ENCODE results near the gene OXT.

Gene OXT

GRCh38 chr20:3045816-3046676, 25.4 kb upstream of the OXT start, which contains the start of gene MRPS26 (continued):
- TF ChIP-seq ZNF449 (tag by site-specific recombination; IDR thresholded peaks at IDR 0.05) (no peak), ZNF501 (tag by site-specific recombination; IDR thresholded peaks at IDR 0.05) (no peak), ZNF48 (tag by site-specific recombination; IDR thresholded peaks at IDR 0.05) (no peak), GLI2 (tag by site-specific recombination; IDR thresholded peaks at IDR 0.05; ENCODE audit: borderline replicate concordance, low read depth) (no peak), ZNF266 (tag by site-specific recombination; IDR thresholded peaks at IDR 0.05; ENCODE audit: low read depth) (no peak), ZNF112 (tag by site-specific recombination; IDR thresholded peaks at IDR 0.05) (no peak), ZNF394 (tag by site-specific recombination; IDR thresholded peaks at IDR 0.05; ENCODE audit: borderline replicate concordance) (peak; percentile 12; the same call in 1 of the 2 replicates), ZNF623 (tag by site-specific recombination; IDR thresholded peaks at IDR 0.05) (no peak), ZNF488 (tag by site-specific recombination; IDR thresholded peaks at IDR 0.05) (no peak), ZNF692 (tag by site-specific recombination; IDR thresholded peaks at IDR 0.05) (peak; percentile 62), ZFHX2 (tag by site-specific recombination; conservative IDR thresholded peaks at IDR 0.05) (peak; percentile 92), ZNF148 (tag by site-specific recombination; IDR thresholded peaks at IDR 0.05; ENCODE audit: borderline replicate concordance) (no peak), ZNF529 (tag by site-specific recombination; IDR thresholded peaks at IDR 0.05; ENCODE audit: insufficient replicate concordance) (no peak), ZNF133 (tag by site-specific recombination; IDR thresholded peaks at IDR 0.05) (0 out of 2 replicates have a peak, but pooled peaks have one; percentile 10), YY1 (tag by site-specific recombination; IDR thresholded peaks at IDR 0.05) (peak; percentile 61)
- TF ChIP-seq, protein P1, sequence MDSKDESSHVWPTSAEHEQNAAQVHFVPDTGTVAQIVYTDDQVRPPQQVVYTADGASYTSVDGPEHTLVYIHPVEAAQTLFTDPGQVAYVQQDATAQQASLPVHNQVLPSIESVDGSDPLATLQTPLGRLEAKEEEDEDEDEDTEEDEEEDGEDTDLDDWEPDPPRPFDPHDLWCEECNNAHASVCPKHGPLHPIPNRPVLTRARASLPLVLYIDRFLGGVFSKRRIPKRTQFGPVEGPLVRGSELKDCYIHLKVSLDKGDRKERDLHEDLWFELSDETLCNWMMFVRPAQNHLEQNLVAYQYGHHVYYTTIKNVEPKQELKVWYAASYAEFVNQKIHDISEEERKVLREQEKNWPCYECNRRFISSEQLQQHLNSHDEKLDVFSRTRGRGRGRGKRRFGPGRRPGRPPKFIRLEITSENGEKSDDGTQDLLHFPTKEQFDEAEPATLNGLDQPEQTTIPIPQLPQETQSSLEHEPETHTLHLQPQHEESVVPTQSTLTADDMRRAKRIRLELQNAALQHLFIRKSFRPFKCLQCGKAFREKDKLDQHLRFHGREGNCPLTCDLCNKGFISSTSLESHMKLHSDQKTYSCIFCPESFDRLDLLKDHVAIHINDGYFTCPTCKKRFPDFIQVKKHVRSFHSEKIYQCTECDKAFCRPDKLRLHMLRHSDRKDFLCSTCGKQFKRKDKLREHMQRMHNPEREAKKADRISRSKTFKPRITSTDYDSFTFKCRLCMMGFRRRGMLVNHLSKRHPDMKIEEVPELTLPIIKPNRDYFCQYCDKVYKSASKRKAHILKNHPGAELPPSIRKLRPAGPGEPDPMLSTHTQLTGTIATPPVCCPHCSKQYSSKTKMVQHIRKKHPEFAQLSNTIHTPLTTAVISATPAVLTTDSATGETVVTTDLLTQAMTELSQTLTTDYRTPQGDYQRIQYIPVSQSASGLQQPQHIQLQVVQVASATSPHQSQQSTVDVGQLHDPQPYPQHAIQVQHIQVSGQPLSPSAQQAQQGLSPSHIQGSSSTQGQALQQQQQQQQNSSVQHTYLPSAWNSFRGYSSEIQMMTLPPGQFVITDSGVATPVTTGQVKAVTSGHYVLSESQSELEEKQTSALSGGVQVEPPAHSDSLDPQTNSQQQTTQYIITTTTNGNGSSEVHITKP (tag by site-specific recombination; IDR thresholded peaks at IDR 0.05): no peak
- TF ChIP-seq, protein P2, sequence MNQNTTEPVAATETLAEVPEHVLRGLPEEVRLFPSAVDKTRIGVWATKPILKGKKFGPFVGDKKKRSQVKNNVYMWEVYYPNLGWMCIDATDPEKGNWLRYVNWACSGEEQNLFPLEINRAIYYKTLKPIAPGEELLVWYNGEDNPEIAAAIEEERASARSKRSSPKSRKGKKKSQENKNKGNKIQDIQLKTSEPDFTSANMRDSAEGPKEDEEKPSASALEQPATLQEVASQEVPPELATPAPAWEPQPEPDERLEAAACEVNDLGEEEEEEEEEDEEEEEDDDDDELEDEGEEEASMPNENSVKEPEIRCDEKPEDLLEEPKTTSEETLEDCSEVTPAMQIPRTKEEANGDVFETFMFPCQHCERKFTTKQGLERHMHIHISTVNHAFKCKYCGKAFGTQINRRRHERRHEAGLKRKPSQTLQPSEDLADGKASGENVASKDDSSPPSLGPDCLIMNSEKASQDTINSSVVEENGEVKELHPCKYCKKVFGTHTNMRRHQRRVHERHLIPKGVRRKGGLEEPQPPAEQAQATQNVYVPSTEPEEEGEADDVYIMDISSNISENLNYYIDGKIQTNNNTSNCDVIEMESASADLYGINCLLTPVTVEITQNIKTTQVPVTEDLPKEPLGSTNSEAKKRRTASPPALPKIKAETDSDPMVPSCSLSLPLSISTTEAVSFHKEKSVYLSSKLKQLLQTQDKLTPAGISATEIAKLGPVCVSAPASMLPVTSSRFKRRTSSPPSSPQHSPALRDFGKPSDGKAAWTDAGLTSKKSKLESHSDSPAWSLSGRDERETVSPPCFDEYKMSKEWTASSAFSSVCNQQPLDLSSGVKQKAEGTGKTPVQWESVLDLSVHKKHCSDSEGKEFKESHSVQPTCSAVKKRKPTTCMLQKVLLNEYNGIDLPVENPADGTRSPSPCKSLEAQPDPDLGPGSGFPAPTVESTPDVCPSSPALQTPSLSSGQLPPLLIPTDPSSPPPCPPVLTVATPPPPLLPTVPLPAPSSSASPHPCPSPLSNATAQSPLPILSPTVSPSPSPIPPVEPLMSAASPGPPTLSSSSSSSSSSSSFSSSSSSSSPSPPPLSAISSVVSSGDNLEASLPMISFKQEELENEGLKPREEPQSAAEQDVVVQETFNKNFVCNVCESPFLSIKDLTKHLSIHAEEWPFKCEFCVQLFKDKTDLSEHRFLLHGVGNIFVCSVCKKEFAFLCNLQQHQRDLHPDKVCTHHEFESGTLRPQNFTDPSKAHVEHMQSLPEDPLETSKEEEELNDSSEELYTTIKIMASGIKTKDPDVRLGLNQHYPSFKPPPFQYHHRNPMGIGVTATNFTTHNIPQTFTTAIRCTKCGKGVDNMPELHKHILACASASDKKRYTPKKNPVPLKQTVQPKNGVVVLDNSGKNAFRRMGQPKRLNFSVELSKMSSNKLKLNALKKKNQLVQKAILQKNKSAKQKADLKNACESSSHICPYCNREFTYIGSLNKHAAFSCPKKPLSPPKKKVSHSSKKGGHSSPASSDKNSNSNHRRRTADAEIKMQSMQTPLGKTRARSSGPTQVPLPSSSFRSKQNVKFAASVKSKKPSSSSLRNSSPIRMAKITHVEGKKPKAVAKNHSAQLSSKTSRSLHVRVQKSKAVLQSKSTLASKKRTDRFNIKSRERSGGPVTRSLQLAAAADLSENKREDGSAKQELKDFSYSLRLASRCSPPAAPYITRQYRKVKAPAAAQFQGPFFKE (tag by site-specific recombination; IDR thresholded peaks at IDR 0.05; ENCODE audit: borderline replicate concordance): no peak
- TF ChIP-seq, protein P3, sequence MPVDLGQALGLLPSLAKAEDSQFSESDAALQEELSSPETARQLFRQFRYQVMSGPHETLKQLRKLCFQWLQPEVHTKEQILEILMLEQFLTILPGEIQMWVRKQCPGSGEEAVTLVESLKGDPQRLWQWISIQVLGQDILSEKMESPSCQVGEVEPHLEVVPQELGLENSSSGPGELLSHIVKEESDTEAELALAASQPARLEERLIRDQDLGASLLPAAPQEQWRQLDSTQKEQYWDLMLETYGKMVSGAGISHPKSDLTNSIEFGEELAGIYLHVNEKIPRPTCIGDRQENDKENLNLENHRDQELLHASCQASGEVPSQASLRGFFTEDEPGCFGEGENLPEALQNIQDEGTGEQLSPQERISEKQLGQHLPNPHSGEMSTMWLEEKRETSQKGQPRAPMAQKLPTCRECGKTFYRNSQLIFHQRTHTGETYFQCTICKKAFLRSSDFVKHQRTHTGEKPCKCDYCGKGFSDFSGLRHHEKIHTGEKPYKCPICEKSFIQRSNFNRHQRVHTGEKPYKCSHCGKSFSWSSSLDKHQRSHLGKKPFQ (tag by site-specific recombination; IDR thresholded peaks at IDR 0.05): no peak
